A673 (cell line): ENCODE measurements around the gene GPSM1.

Source experiments
- CTCF ChIP-seq: fragments of 300-800, 200-600 bp; sonication (generic); conservative IDR thresholded peaks from 2 replicates; pipeline ENCODE4 v1.5.1; 2017; ENCODE audit warnings: low read depth, mild to moderate bottlenecking, antibody characterized with exemption, low read length, moderate library complexity, mixed read lengths
- EZH2 ChIP-seq: fragments of 200-600 bp; sonication (generic); IDR thresholded peaks from 2 replicates; pipeline ENCODE4 v1.6.1; 2017; ENCODE audit warnings: borderline replicate concordance, low read depth, mild to moderate bottlenecking, mixed read lengths, antibody characterized with exemption, low read length; ENCODE audit not compliant: poor library complexity, severe bottlenecking

- no peak for TF ChIP-seq CTCF
- TF ChIP-seq EZH2: no peak
These were observed 46.8 kb downstream of the GPSM1 start for GRCh38 chr9:136374183-136374575.
